ENCODE data around the gene CRB3.

DNA sequence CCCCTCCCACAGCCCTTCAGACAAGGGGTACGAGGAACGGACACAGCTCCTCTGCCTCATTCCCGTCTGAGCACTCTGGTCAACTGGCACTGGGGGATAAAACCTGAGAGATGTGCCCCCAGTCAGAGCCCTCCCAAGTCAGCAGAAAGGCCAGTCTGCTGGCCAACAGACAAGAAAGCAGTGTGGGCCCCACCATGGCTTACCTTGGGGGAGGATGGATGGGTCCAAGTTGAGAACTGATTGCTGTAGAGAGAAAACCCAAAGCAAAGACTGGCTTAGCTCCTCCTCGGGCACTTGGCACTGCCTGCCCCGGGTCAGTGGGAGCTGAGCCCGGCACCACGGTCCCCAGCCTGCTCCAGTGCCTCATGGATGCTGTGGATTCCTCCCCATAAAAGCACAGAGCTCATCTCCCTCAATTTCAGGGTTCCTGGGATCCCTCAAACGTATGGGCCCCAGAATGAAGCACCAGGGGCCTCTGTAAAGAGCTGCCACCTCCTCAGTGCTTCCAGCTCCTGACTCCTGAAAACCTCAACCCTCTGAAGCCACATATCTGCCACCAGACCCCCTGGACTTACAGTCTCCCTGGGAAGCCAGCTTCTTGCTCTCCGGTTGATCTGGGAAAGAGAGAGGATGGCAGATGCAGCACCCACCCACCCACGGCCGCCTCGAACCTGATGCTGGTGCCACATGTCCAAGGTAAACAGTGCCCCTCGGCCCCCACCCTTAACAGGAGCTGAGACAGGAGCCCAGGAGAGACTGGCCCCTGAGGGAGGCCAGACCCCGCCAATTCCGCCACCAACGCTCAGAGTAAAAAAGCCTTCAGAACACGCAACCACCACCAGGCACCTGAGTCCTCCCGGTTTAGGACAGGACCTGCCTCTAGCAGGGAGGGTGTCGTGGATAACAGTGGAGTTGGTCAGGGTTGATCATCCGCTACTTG is 42.7 kb upstream of the CRB3 start:
- TF ChIP-seq, protein P1, sequence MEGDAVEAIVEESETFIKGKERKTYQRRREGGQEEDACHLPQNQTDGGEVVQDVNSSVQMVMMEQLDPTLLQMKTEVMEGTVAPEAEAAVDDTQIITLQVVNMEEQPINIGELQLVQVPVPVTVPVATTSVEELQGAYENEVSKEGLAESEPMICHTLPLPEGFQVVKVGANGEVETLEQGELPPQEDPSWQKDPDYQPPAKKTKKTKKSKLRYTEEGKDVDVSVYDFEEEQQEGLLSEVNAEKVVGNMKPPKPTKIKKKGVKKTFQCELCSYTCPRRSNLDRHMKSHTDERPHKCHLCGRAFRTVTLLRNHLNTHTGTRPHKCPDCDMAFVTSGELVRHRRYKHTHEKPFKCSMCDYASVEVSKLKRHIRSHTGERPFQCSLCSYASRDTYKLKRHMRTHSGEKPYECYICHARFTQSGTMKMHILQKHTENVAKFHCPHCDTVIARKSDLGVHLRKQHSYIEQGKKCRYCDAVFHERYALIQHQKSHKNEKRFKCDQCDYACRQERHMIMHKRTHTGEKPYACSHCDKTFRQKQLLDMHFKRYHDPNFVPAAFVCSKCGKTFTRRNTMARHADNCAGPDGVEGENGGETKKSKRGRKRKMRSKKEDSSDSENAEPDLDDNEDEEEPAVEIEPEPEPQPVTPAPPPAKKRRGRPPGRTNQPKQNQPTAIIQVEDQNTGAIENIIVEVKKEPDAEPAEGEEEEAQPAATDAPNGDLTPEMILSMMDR (IDR thresholded peaks at IDR 0.05) = no peak
- no peak for TF ChIP-seq POLR2AphosphoS5 (IDR thresholded peaks at IDR 0.05)

Data from prostate gland (tissue), 2 donors.